Stimulated activated naive CD8-positive, alpha-beta T cell treated with anti-CD3 and anti-CD28 coated beads, Interleukin-15, Interleukin-2, amounts not matched to agents 100 U/mL and 50 U/mL, for 24 hours (primary cell): ENCODE results near the gene DPYD.

Experiments used
- ATAC-seq: fragments of 150-1000 bp; cut with Tn5 transposase; one replicate; pipeline ENCODE4 v1.10.0; 2021
- DNase-seq: peaks from one replicate; pipeline ENCODE4 v3.0.0; 2021

DPYD gene

GRCh38 chr1:97693601-97694000 is 227.2 kb downstream of the DPYD start:
- no peak for DNase-seq
- ATAC-seq, result no peak

- no peak for ATAC-seq
These were observed 229.5 kb downstream of the DPYD start for GRCh38 chr1:97691325-97691724.

GRCh38 chr1:97685360-97685759 is 235.5 kb downstream of the DPYD start:
- DNase-seq, result no peak
- no peak for ATAC-seq

More at GRCh38 chr1:97691325-97691724, 229.5 kb downstream of the DPYD start:
- no peak for DNase-seq

GRCh38 chr1:97680894-97681293 is 239.9 kb downstream of the DPYD start:
- DNase-seq (no peak), ATAC-seq (peak; percentile 52)

GRCh38 chr1:97680470-97680869 is 240.4 kb downstream of the DPYD start:
- no peak for ATAC-seq
- no peak for DNase-seq

- DNase-seq, result no peak
- no peak for ATAC-seq
These were observed 243.1 kb downstream of the DPYD start for GRCh38 chr1:97677702-97678101.

GRCh38 chr1:97674517-97674916 is 246.3 kb downstream of the DPYD start:
- DNase-seq (no peak), ATAC-seq (no peak)

GRCh38 chr1:97668945-97669344 is 251.9 kb downstream of the DPYD start:
- DNase-seq (no peak), ATAC-seq (no peak)

GRCh38 chr1:97660431-97661105 is 260.3 kb downstream of the DPYD start:
- ATAC-seq, result no peak
- DNase-seq, result no peak

- no peak for DNase-seq
- ATAC-seq, result no peak
These were observed 265.8 kb downstream of the DPYD start for GRCh38 chr1:97654876-97655585.

GRCh38 chr1:97651250-97651649 is 269.6 kb downstream of the DPYD start:
- DNase-seq (no peak), ATAC-seq (no peak)

GRCh38 chr1:97649591-97649990 is 271.2 kb downstream of the DPYD start:
- ATAC-seq (no peak), DNase-seq (no peak)

- DNase-seq (no peak), ATAC-seq (no peak)
These were observed 273.1 kb downstream of the DPYD start for GRCh38 chr1:97647776-97648175.

- DNase-seq (no peak), ATAC-seq (no peak)
These were observed 274.8 kb downstream of the DPYD start for GRCh38 chr1:97646071-97646470.

GRCh38 chr1:97640677-97641076 is 280.2 kb downstream of the DPYD start:
- no peak for ATAC-seq
- DNase-seq, result no peak

GRCh38 chr1:97636941-97637340 is 283.9 kb downstream of the DPYD start:
- DNase-seq (no peak), ATAC-seq (no peak)

GRCh38 chr1:97634758-97635157 is 286.1 kb downstream of the DPYD start:
- DNase-seq (no peak), ATAC-seq (no peak)

- DNase-seq, result no peak
- ATAC-seq, result no peak
These were observed 288.1 kb downstream of the DPYD start for GRCh38 chr1:97632776-97633175.

GRCh38 chr1:97632075-97632474 is 288.8 kb downstream of the DPYD start:
- DNase-seq (no peak), ATAC-seq (no peak)

- no peak for DNase-seq
- no peak for ATAC-seq
These were observed 289.9 kb downstream of the DPYD start for GRCh38 chr1:97630948-97631347.

GRCh38 chr1:97630281-97630680 is 290.6 kb downstream of the DPYD start:
- ATAC-seq (no peak), DNase-seq (no peak)

GRCh38 chr1:97623220-97623619 is 297.6 kb downstream of the DPYD start:
- no peak for DNase-seq
- ATAC-seq, result no peak

- ATAC-seq, result no peak
- no peak for DNase-seq
These were observed 298.9 kb downstream of the DPYD start for GRCh38 chr1:97621955-97622354.

GRCh38 chr1:97619706-97620105 is 301.1 kb downstream of the DPYD start:
- DNase-seq, result no peak
- ATAC-seq, result no peak
